Lower leg skin (tissue), 4 donors: ENCODE results near the gene CXXC5. TPM values are rescaled to one million over a fixed set of nuclear protein-coding genes. Genes with fewer than 3 reads are reported as not detected.

Experiments used
- DNase-seq, 2 donors: peaks; one replicate each; pipeline ENCODE4 v3.0.0-alpha.2; 2019; ENCODE audit warnings: low spot score in 2 of 2
- H3K4me3 ChIP-seq: fragments of 200-600 bp; sonication (generic); 2 replicates; pipeline ENCODE4 v1.5.1; 2017; ENCODE audit warnings: mild to moderate bottlenecking, low read depth; ENCODE audit not compliant: poor library complexity, severe bottlenecking
- POLR2A ChIP-seq, 2 donors: fragments of 450-650 bp; IDR thresholded peaks; one replicate each; pipeline ENCODE4 v1.6.1; 2016 to 2017; ENCODE audit warnings: antibody characterized with exemption in 2 of 2, mild to moderate bottlenecking in 1 of 2, moderate library complexity in 1 of 2
- WGBS, 2 donors: methylation state at CpG; one replicate each; pipeline ENCODE4 v1.1.5; 2018; 5-methylcytosine and 5-hydroxymethylcytosine counted together
- intact Hi-C: fragments of 100-400 bp; cut with DNase I; formaldehyde crosslinking; loops from one replicate; pipeline ENCODE4 v1.15.0; 2023; ENCODE audit warnings: low total_unique reads
- total RNA-seq, 4 donors: library from RNA; depleted of rRNA; stranded (reverse); fragments of >200 nt; gene quantifications; one replicate each; pipeline ENCODE4 v1.1.0, GENCODE V29; 2016
- TF ChIP-seq, protein P1 (sequence below), 3 donors: fragments of 450-650 bp; IDR thresholded peaks; one replicate each; pipeline ENCODE4 v1.5.1; 2016; ENCODE audit warnings: antibody characterized with exemption in 3 of 3, mild to moderate bottlenecking in 3 of 3, moderate library complexity in 2 of 3

CXXC5 gene
- total RNA-seq, 4 donors from 2014 or later: 36.4 to 69.3 (median 45.2) TPM

- TF ChIP-seq POLR2A (IDR thresholded peaks at IDR 0.05): no peak
- TF ChIP-seq, protein P1, sequence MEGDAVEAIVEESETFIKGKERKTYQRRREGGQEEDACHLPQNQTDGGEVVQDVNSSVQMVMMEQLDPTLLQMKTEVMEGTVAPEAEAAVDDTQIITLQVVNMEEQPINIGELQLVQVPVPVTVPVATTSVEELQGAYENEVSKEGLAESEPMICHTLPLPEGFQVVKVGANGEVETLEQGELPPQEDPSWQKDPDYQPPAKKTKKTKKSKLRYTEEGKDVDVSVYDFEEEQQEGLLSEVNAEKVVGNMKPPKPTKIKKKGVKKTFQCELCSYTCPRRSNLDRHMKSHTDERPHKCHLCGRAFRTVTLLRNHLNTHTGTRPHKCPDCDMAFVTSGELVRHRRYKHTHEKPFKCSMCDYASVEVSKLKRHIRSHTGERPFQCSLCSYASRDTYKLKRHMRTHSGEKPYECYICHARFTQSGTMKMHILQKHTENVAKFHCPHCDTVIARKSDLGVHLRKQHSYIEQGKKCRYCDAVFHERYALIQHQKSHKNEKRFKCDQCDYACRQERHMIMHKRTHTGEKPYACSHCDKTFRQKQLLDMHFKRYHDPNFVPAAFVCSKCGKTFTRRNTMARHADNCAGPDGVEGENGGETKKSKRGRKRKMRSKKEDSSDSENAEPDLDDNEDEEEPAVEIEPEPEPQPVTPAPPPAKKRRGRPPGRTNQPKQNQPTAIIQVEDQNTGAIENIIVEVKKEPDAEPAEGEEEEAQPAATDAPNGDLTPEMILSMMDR (IDR thresholded peaks at IDR 0.05): no peak
- H3K4me3 ChIP-seq: no peak overlapping the region
- no peak for DNase-seq
- 77 to 78% methylated on average over 3 to 4 of the region's 6 CpGs for WGBS, 2 donors
- intact Hi-C loops: loop anchor here (5.0 kb wide), 1 partner anchor 55 kb away; no protein-coding TSS in a partner anchor
These were observed 39.5 kb downstream of the CXXC5 start for GRCh38 chr5:139687656-139688055.

DNA sequence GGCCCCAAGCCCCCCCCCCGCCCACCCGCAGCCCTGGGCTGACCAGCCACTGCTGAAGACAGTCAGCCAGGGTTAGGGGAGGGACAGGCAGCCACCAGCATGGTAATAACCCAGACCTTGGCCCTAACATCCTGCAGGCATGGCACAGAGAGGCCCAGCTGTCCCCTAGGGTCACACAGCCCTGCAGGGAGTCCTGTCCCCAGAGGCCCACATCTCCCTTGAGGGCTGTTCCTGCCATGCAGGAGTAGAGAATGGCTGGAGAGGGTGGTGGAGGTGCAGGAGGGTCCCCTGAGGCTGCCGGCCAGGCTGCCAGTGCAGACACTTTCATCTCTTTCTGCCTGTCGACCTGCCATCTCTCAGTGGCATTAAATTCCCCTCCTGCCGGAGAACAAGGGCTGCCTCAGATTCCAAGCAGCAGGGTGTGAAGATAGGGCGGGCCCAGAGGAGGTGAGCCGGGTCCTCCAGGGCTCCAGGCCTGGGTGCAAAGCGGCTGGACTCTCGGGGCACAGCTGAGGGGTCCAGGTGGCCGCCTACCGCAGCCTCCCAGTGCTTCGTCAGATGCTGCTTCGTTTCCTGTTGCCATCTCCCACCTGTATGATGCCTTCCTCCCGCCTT lies 40.0 kb downstream of the CXXC5 start:
- 77 to 83% methylated on average over 8 to 12 of the region's 14 CpGs for WGBS, 2 donors
- intact Hi-C loops: loop anchor here (5.0 kb wide), 1 partner anchor 56 kb away; no protein-coding TSS in a partner anchor
- DNase-seq: no peak
- TF ChIP-seq POLR2A (IDR thresholded peaks at IDR 0.05): no peak
- TF ChIP-seq, protein P1 (IDR thresholded peaks at IDR 0.05): no peak
- no peak overlapping the region for H3K4me3 ChIP-seq

DNA sequence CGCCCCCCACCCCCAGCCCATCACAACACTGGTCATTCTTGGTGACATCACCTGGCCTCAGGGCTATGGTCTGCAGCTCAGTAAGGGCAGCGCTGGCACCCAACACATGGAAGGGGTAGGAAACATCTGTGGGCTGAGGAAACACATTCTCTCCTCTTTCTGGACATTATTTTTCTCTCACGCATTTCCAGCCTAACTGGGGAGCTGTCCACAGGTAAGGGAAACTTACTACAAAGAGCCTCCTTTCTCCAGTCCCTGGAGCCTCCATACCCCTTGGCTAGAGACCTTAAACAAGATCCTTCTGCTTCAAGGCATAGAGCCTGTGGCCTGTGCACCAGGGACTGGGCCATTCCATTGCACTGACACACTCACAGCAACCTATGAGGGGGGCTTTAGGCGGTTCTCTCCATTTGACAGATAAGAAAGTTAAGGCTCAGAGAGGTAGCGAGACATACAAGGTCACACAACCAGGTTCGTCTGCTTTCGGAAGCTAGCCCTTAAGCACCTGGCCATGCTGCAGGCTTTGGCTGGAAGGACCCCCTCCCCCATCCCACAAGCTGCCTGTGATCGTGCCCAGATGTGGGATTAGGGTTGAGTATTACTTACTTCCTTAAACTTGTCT lies 40.7 kb downstream of the CXXC5 start:
- intact Hi-C loops: loop anchor here (5.0 kb wide), 1 partner anchor 57 kb away; no protein-coding TSS in a partner anchor
- H3K4me3 ChIP-seq: no peak overlapping the region
- DNase-seq: no peak
- TF ChIP-seq, protein P1 (IDR thresholded peaks at IDR 0.05): no peak
- TF ChIP-seq POLR2A (IDR thresholded peaks at IDR 0.05): no peak
- 70 to 74% methylated on average over 7 to 8 of the region's 8 CpGs for WGBS, 2 donors

DNA sequence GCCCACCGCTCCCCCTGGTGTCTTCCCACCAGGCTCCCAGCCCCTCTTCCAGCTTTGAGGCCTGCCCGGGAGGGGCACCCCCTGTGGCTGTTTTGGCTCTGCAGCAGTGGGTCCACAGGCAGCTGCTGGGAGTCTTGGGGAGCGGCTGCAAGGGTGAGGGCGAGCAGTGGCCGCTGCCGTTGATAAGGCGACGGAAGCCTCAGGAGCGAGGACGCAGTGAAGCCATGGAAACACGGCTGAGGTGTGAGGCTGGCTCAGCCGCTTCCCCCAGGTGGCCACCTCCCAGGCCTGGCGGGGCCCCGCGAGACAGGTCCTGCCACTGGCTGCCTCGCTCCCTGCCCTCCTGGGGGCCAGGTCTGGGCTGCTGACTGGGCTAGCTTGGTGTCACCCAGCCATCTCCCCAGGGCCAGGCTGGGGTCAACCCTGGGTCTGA lies 41.5 kb downstream of the CXXC5 start:
- DNase-seq: no peak
- no peak overlapping the region for H3K4me3 ChIP-seq
- WGBS, 2 donors: 21 to 48% methylated on average over 11 to 12 of the region's 16 CpGs
- TF ChIP-seq, protein P1 (IDR thresholded peaks at IDR 0.05): no peak
- no peak for TF ChIP-seq POLR2A (IDR thresholded peaks at IDR 0.05)
- intact Hi-C loops: loop anchor here (5.0 kb wide), 1 partner anchor 57 kb away; no protein-coding TSS in a partner anchor

DNA sequence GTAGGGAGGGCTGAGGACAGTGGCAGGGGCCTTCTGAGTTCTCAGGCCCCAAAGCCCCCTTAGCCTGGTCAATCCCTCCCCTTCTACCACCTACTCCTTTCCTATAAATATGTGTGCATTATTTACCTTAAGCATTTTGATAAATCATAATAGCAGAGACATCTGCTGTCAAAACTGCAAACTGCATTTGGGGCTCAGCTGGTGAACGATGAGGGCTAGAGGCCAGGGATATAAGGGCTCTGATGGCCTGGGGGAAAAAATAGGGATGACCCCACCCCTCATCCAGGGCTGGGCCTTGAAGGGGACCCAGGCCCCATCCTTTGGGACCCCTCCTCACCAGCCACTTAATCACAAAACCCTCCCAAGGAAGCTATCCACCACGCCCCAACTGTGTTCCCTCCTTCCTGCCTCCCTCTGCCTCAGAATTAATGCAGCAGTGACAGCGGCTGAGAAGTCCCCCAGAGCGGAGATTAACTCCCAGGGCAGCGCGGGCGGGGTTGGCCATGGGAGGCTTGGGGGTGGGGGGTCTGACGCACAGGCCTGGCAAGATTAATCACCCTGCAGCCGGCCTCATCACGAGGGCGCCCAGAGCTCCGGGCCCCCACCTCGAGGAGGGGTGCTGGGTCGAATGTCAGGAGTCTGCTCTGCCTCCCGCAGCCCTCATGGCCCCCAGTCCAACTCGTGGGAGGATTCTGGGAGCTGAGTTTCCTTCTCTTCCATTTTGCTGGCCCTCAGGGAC lies 42.1 kb downstream of the CXXC5 start:
- intact Hi-C loops: no loop called here
- H3K4me3 ChIP-seq: no peak overlapping the region
- DNase-seq: no peak
- 8 to 15% methylated on average over 15 of the region's 16 CpGs for WGBS, 2 donors
- TF ChIP-seq POLR2A (IDR thresholded peaks at IDR 0.05): no peak
- TF ChIP-seq, protein P1 (IDR thresholded peaks at IDR 0.05): no peak
